ENCODE data around the gene NDRG2.

Gene NDRG2

DNA sequence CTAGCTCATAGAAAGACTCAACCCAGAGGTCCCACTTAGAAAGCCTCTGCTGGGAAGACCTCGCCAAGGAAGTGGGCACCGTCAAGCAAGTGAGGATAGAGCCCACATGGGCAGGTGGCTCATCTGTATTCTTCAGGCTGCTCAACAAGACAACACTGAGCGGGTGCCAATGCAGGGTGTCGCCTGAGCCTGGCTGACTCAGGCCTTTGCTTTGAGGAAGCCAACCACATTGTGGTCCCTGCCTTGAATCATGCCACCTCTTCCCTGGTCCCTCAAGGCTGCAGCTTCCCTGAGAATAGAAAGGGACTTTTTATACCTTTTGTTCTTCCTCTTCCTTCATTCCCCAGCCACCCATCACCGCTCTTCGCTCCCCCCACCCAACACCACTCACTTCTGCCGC lies 11.9 kb upstream of the NDRG2 start:
- no peak for FAIRE-seq
- DNase-seq (ENCODE audit: low spot score): no peak

DNA sequence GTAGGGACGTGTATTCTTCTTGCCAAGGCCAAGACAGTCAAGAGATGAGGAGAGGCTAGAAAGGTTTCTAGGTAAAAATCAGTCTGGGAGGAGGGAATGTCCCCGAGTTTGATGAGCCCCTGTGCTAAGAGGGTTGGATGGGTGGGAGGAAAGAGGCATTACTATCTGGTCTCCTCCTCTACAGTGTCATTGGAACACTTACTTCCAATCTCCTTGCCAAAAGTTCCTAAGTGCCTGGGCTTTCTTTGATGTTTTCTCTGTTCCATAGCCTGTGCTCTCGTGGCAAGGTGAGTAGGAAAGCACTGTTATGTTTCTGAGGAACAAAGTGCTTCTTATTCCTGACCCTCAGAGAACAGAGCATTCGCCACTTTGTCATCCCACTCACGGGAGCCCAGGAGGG lies 9.8 kb upstream of the NDRG2 start, which contains the start of gene RNASE13:
TSS of gene RNASE13 (minus strand) at position 101 of the 400 bp plus-strand sequence. CDS start 519 bp downstream, outside the sequence.
- FAIRE-seq (no peak), DNase-seq (ENCODE audit: low spot score) (no peak)

GRCh38 chr14:21033133-21033698 lies 8.4 kb upstream of the NDRG2 start:
- no peak for DNase-seq (ENCODE audit: low spot score)
- FAIRE-seq: no peak

DNA sequence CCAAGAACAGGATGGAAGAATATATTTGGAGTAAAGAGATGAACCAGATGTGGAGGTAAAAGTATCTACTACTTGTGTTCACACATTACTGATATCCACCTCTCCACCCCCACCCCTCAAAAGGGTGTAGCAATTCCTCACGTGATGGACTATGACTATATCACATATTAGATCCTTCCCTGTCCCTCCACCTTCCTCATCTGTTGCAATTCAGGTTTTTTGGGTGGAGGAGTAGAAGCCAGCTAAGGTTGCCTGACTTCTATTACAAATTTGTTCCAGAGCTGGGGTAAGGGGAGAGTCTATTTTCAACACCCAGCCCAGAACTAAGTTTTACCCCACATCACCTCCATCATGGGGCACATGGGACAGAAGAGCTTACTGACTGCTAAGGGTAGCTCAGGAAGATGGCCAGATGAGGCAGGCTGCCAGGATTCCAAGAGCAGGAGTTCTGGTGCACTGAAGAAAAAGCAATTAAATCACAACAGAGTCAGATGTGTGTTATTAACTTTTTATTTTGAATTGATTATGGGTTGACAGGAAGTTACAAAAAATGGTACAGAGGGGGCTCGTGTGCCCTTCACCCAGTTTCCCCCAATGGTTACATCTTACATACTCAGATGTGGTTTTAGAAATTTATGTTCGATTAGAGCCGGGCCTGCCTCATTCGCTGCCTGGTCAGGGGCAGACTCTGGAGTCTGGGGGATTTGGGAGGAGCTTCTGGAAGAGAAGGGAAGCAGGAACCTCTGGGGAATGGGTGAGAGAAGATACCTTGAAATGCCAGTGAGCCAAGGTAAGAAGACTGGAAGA lies 7.7 kb upstream of the NDRG2 start:
- DNase-seq (ENCODE audit: low spot score) (no peak), FAIRE-seq (peak; percentile 50)

DNA sequence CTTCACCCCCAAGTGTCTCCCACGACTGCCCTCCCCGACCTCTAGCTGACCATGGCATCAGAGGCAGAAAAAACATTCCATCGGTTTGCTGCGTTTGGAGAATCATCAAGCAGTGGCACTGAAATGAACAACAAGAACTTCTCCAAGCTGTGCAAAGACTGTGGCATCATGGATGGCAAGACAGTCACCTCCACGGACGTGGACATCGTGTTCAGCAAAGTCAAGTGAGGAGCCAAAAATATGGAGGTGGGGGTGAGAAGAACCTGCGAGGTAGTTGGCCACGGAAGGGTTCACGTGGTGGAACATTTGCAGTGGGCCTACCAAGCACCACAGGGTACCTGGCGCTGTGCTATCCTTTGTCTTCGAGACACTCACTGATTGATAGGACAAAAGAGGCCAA lies 5.7 kb upstream of the NDRG2 start:
- DNase-seq (ENCODE audit: low spot score) (no peak), FAIRE-seq (peak; percentile 62)

DNA sequence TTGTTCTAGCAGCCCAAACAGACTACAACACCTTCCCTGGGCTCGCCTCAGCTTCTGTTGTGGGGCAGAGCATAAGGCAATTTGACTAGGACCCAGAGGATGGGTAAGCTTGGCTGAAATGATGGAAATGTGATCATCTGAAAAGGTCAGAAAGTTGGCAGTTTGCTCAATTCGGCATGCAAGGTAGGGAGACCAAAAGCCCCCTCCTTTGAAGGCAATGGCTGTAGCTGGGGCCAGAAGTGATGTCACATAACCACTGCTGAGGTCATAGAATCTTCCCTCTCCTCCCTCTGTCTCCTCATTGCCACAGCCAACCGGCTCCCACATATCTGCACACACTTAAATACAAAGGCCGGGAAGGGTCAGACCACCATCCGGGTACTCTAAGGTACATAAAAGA lies 5.1 kb upstream of the NDRG2 start, which contains the start of gene TPPP2:
TSS of gene TPPP2 (plus strand) at position 301 of the 400 bp plus-strand sequence. CDS start 365 bp downstream, outside the sequence.
- FAIRE-seq: no peak

GRCh38 chr14:21026988-21027315 lies 2.1 kb upstream of the NDRG2 start:
- FAIRE-seq (no peak), DNase-seq (ENCODE audit: low spot score) (no peak)

More for the DNA sequence above, 5.1 kb upstream of the NDRG2 start, which contains the start of gene TPPP2:
- DNase-seq (ENCODE audit: low spot score): no peak

GRCh38 chr14:21026274-21026987 lies 1.6 kb upstream of the NDRG2 start:
- FAIRE-seq (no peak), DNase-seq (ENCODE audit: low spot score) (no peak)

- DNase-seq (ENCODE audit: low spot score) (no peak), FAIRE-seq (peak; percentile 46)
Measured at GRCh38 chr14:21025371-21026273, 761 bp upstream of the NDRG2 start.

GRCh38 chr14:21023817-21024584 lies 860 bp downstream of the NDRG2 start:
- FAIRE-seq: no peak
- DNase-seq (ENCODE audit: low spot score): no peak

- FAIRE-seq: no peak
- no peak for DNase-seq (ENCODE audit: low spot score)
Measured at GRCh38 chr14:21023174-21023573, 1.7 kb downstream of the NDRG2 start.

DNA sequence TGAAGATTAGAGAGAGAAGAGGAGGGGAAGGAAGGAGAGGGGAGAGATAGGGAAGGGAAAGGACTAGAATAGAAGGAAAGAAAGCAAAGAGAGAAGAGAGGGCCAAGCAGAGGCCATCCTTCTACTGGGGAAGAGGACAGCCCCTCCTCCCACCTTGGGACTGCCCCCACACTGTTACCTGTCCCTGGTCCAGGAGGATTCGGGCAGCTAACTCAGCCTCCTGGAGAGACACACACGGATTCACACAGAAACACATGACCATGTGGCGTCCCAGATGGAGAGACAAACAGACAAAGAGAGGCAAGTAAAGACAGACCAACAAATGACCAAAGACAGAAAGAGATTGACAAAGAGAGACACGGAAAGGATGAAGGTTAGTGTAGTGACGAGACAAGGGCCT lies 2.2 kb downstream of the NDRG2 start:
- DNase-seq (ENCODE audit: low spot score): no peak
- no peak for FAIRE-seq

GRCh38 chr14:21020977-21021545 lies 3.8 kb downstream of the NDRG2 start:
- FAIRE-seq (no peak), DNase-seq (ENCODE audit: low spot score) (no peak)

DNA sequence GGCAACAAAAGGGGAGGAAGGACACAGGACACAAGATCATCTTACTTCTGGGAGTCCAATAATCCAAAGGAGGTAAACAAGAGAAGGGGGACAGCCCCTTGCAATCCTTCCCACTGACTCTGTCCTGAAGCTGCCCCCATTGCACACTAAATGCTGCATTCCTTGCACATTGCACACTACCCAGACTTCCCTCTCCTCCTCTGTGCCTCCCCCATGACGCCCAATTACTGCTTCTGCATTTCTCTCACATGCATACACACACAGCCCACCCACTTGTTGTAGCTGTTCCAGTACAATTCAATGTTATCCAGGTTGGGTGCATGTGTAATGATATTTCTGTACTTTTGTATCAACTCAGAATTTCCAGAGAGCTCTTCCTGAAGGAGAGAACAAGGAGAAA lies 5.5 kb downstream of the NDRG2 start:
- peak; percentile 72 for FAIRE-seq

GRCh38 chr14:21018781-21019180 lies 6.1 kb downstream of the NDRG2 start:
- no peak for DNase-seq (ENCODE audit: low spot score)
- no peak for FAIRE-seq

More for the DNA sequence above, 5.5 kb downstream of the NDRG2 start:
- no peak for DNase-seq (ENCODE audit: low spot score)

DNA sequence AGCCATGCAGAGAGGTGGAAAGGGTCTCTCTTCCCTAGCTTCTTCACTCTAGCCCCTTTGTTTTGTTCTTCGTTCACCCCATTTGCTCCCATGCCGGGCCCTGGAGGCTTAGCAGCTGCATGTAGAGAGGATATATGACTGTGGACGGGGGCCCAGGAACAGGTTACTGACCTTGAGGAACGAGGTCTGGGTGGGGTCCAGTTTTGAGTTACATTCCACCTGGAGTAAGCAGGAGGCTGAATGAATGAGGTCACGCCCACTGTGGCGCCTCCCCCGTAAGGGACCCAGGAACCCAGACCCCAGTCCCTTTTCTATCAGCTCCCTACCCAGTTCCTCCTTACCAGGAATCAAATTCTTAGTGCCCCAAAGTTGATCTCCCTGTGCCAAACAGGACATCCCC lies 6.6 kb downstream of the NDRG2 start:
- DNase-seq (ENCODE audit: low spot score) (no peak), FAIRE-seq (no peak)

GRCh38 chr14:21017528-21018245 lies 7.2 kb downstream of the NDRG2 start:
- FAIRE-seq (no peak), DNase-seq (ENCODE audit: low spot score) (no peak)

- FAIRE-seq (no peak), DNase-seq (ENCODE audit: low spot score) (no peak)
Measured at GRCh38 chr14:21016413-21017190, 8.3 kb downstream of the NDRG2 start.

GRCh38 chr14:21015312-21015711 lies 9.5 kb downstream of the NDRG2 start:
- DNase-seq (ENCODE audit: low spot score) (no peak), FAIRE-seq (no peak)
